Measurements from ENCODE around the gene OR51B5.
"Not testable (repeated sequence)": the region's sequence is repeated elsewhere in the genome, so short reads cannot be mapped to it uniquely, and the experiment has no call there.

OR51B5 gene

GRCh38 chr11:5345831-5346230 is 2.5 kb upstream of the OR51B5 start:
- TF ChIP-seq EZH2phosphoT487 (conservative IDR thresholded peaks at IDR 0.05; ENCODE audit: low read length): no peak
- no peak for TF ChIP-seq CTCF (IDR thresholded peaks at IDR 0.05; ENCODE audit: insufficient read depth, low read length, poor library complexity, severe bottlenecking)

GRCh38 chr11:5339771-5340322 is 3.5 kb downstream of the OR51B5 start:
- H3K4me3 ChIP-seq (ENCODE audit: insufficient read depth, low read length, poor library complexity, severe bottlenecking): no peak overlapping the region
- H3K9me3 ChIP-seq (ENCODE audit: insufficient read depth, low read length): no peaks in the 10 kb centered on the region
- H3K9ac ChIP-seq (ENCODE audit: low read length): no peak overlapping the region
- H2AFZ ChIP-seq (ENCODE audit: low read depth, low read length, severe bottlenecking): no peak overlapping the region
- no peaks in the 10 kb centered on the region for H3K9me2 ChIP-seq (replicated peaks; ENCODE audit: insufficient read depth, low read length)
- no peaks in the 10 kb centered on the region for H4K20me1 ChIP-seq (ENCODE audit: low read depth, low read length)
- no peak overlapping the region for H3K27ac ChIP-seq (ENCODE audit: low read depth, low read length)
- TF ChIP-seq CTCF (IDR thresholded peaks at IDR 0.05; ENCODE audit: insufficient read depth, low read length, poor library complexity, severe bottlenecking) (no peak), EZH2phosphoT487 (conservative IDR thresholded peaks at IDR 0.05; ENCODE audit: low read length) (no peak)
- H3K4me2 ChIP-seq (ENCODE audit: low read depth, low read length, poor library complexity, severe bottlenecking): no peak overlapping the region
- H3K36me3 ChIP-seq (ENCODE audit: low read length): no peaks in the 10 kb centered on the region
- no peaks in the 10 kb centered on the region for H3K27me3 ChIP-seq (ENCODE audit: low read length)
- no peaks in the 10 kb centered on the region for H3K79me2 ChIP-seq (ENCODE audit: insufficient read depth, low read length)
- H3F3A ChIP-seq (ENCODE audit: insufficient read depth): no peaks in the 10 kb centered on the region

More at GRCh38 chr11:5345831-5346230, 2.5 kb upstream of the OR51B5 start:
- Histone ChIP-seq H3K4me3 (ENCODE audit: insufficient read depth, low read length, poor library complexity, severe bottlenecking) (no peak overlapping the region), H3K9me2 (replicated peaks; ENCODE audit: insufficient read depth, low read length) (no peaks in the 10 kb centered on the region), H3K79me2 (ENCODE audit: insufficient read depth, low read length) (no peaks in the 10 kb centered on the region), H3F3A (ENCODE audit: insufficient read depth) (no peaks in the 10 kb centered on the region), H4K20me1 (ENCODE audit: low read depth, low read length) (no peaks in the 10 kb centered on the region), H3K36me3 (ENCODE audit: low read length) (no peaks in the 10 kb centered on the region), H3K27ac (ENCODE audit: low read depth, low read length) (no peak overlapping the region), H2AFZ (ENCODE audit: low read depth, low read length, severe bottlenecking) (no peak overlapping the region), H3K9me3 (ENCODE audit: insufficient read depth, low read length) (no peaks in the 10 kb centered on the region), H3K4me2 (ENCODE audit: low read depth, low read length, poor library complexity, severe bottlenecking) (no peak overlapping the region), H3K27me3 (ENCODE audit: low read length) (no peaks in the 10 kb centered on the region), H3K9ac (ENCODE audit: low read length) (no peak overlapping the region)

GRCh38 chr11:5337253-5337652 is 6.1 kb downstream of the OR51B5 start:
- not testable (repeated sequence) for H3K27me3 ChIP-seq (ENCODE audit: low read length); H3K9me3 ChIP-seq (ENCODE audit: insufficient read depth, low read length); H3F3A ChIP-seq (ENCODE audit: insufficient read depth); H3K4me3 ChIP-seq (ENCODE audit: insufficient read depth, low read length, poor library complexity, severe bottlenecking); H3K9me2 ChIP-seq (replicated peaks; ENCODE audit: insufficient read depth, low read length); H3K36me3 ChIP-seq (ENCODE audit: low read length); H3K9ac ChIP-seq (ENCODE audit: low read length); H2AFZ ChIP-seq (ENCODE audit: low read depth, low read length, severe bottlenecking); H3K4me2 ChIP-seq (ENCODE audit: low read depth, low read length, poor library complexity, severe bottlenecking); H4K20me1 ChIP-seq (ENCODE audit: low read depth, low read length); H3K27ac ChIP-seq (ENCODE audit: low read depth, low read length); H3K79me2 ChIP-seq (ENCODE audit: insufficient read depth, low read length)

GRCh38 chr11:5336331-5336730 is 7.0 kb downstream of the OR51B5 start:
- H3K4me2 ChIP-seq (ENCODE audit: low read depth, low read length, poor library complexity, severe bottlenecking): no peak overlapping the region
- no peaks in the 10 kb centered on the region for H3F3A ChIP-seq (ENCODE audit: insufficient read depth)
- no peak overlapping the region for H2AFZ ChIP-seq (ENCODE audit: low read depth, low read length, severe bottlenecking)
- H4K20me1 ChIP-seq (ENCODE audit: low read depth, low read length): 0 out of 2 replicates have a peak, but pooled peaks cover 4% of the 10 kb centered on the region
- no peak overlapping the region for H3K9ac ChIP-seq (ENCODE audit: low read length)
- H3K4me3 ChIP-seq (ENCODE audit: insufficient read depth, low read length, poor library complexity, severe bottlenecking): no peak overlapping the region
- no peaks in the 10 kb centered on the region for H3K9me2 ChIP-seq (replicated peaks; ENCODE audit: insufficient read depth, low read length)
- no peaks in the 10 kb centered on the region for H3K36me3 ChIP-seq (ENCODE audit: low read length)
- no peak for TF ChIP-seq CTCF (IDR thresholded peaks at IDR 0.05; ENCODE audit: insufficient read depth, low read length, poor library complexity, severe bottlenecking)
- TF ChIP-seq EZH2phosphoT487 (conservative IDR thresholded peaks at IDR 0.05; ENCODE audit: low read length): no peak
- no peak overlapping the region for H3K27ac ChIP-seq (ENCODE audit: low read depth, low read length)
- no peaks in the 10 kb centered on the region for H3K79me2 ChIP-seq (ENCODE audit: insufficient read depth, low read length)
- no peaks in the 10 kb centered on the region for H3K9me3 ChIP-seq (ENCODE audit: insufficient read depth, low read length)
- no peaks in the 10 kb centered on the region for H3K27me3 ChIP-seq (ENCODE audit: low read length)

Data from SU-DHL-6 (cell line).